Aorta (tissue), 5 donors: Measurements from ENCODE around the gene WASF3. TPM values are rescaled to one million over a fixed set of nuclear protein-coding genes. Genes with fewer than 3 reads are reported as not detected.

Source experiments
- ATAC-seq: fragments of 200-7000 bp; cut with Tn5 transposase; one replicate; pipeline ENCODE4 v1.9.1; 2022; ENCODE audit warnings: moderate library complexity; ENCODE audit not compliant: low FRiP score
- DNase-seq, 2 donors: peaks; one replicate each; pipeline ENCODE4 v3.0.0-alpha.2; 2020
- H3K27ac ChIP-seq, 2 donors: one replicate each; pipeline ENCODE4 v1.5.1; 2013; ENCODE audit warnings: low read length in 2 of 2, mild to moderate bottlenecking in 2 of 2, moderate library complexity in 2 of 2, control low read depth in 1 of 2, inconsistent platforms in 1 of 2, low read depth in 1 of 2
- H3K27me3 ChIP-seq, 2 donors: one replicate each; pipeline ENCODE4 v1.6.1; 2013; ENCODE audit warnings: control low read depth in 1 of 2, low read length in 1 of 2, mild to moderate bottlenecking in 1 of 2, moderate library complexity in 1 of 2; ENCODE audit not compliant: insufficient read depth in 2 of 2, control insufficient read depth in 1 of 2
- H3K36me3 ChIP-seq, 2 donors: one replicate each; pipeline ENCODE4 v1.6.1; 2013; ENCODE audit warnings: control low read depth in 1 of 2, low read length in 1 of 2, mild to moderate bottlenecking in 1 of 2; ENCODE audit not compliant: insufficient read depth in 2 of 2, control insufficient read depth in 1 of 2
- H3K4me1 ChIP-seq, 2 donors: one replicate each; pipeline ENCODE4 v1.6.1; 2013; ENCODE audit warnings: low read length in 2 of 2, control low read depth in 1 of 2, mild to moderate bottlenecking in 1 of 2, moderate library complexity in 1 of 2; ENCODE audit not compliant: insufficient read depth in 2 of 2, control insufficient read depth in 1 of 2
- H3K4me3 ChIP-seq, 2 donors: one replicate each; pipeline ENCODE4 v1.5.1; 2013; ENCODE audit warnings: low read length in 2 of 2, control low read depth in 1 of 2, mild to moderate bottlenecking in 1 of 2
- H3K9me3 ChIP-seq: one replicate; pipeline ENCODE4 v1.6.1; 2013; ENCODE audit warnings: mild to moderate bottlenecking, low read length; ENCODE audit not compliant: control insufficient read depth
- WGBS, 2 donors: extraction: QIAGEN DNeasy Blood & Tissue Kit; methylation state at CpG; one replicate each; pipeline ENCODE4 v1.1.7; 2013; 5-methylcytosine and 5-hydroxymethylcytosine counted together
- intact Hi-C, 2 donors: fragments of 100-400 bp; cut with DNase I; formaldehyde crosslinking; loops; one replicate each; pipeline versions ENCODE4 v1.14.2 to v1.15.0; 2022
- polyA plus RNA-seq, 2 donors: library from polyadenylated mRNA; stranded (reverse); fragments of 200-250 nt; gene quantifications; one replicate each; pipeline ENCODE4 v1.2.3, GENCODE V29; 2013
- total RNA-seq, 2 donors: library from RNA; stranded (reverse); fragmentation: NEBNext Ultra II Directional; extraction: Animal tissue kit (Norgen Biotek cat#: 25700); gene quantifications; one replicate each; pipeline ENCODE4 v1.2.1, GENCODE V29; 2021
- donor health status: healthy with polysubstance abuse.
- donor health status: Bipolar disorder and iron deficiency.
- donor health status: DM: no; HTN: no; CAD: no.
- donor health status: DM: no; HTN: no; CAD: no.
- donor health status: DM: yes; HTN: yes; CAD: no.

Gene WASF3
- total and polyA plus RNA-seq, 4 donors, result 5.4 to 27.1 (median 17.6) TPM

- H3K36me3 ChIP-seq, result peaks cover 0 to 2% of the 10 kb centered on the region in 2 donors
- no peaks in the 10 kb centered on the region for H3K4me1 ChIP-seq
- no peak overlapping the region for H3K4me3 ChIP-seq
- no peak overlapping the region for H3K27ac ChIP-seq
- ATAC-seq, result no peak
- DNase-seq, result no peak
- H3K9me3 ChIP-seq, result peaks cover 5% of the 10 kb centered on the region
- no peaks in the 10 kb centered on the region for H3K27me3 ChIP-seq
- intact Hi-C loops, result no loop called here
Measured at GRCh38 chr13:26646603-26647002, 89.1 kb downstream of the WASF3 start.

- H3K4me3 ChIP-seq, result no peak overlapping the region
- no peaks in the 10 kb centered on the region for H3K4me1 ChIP-seq
- H3K36me3 ChIP-seq, result peaks cover 0 to 2% of the 10 kb centered on the region in 2 donors
- no peak for DNase-seq
- 96 to 97% methylated on average over 1 of the region's 1 CpG for WGBS, 2 donors
- ATAC-seq, result no peak
- intact Hi-C loops, result no loop called here
- H3K9me3 ChIP-seq, result no peaks in the 10 kb centered on the region
- no peak overlapping the region for H3K27ac ChIP-seq
- H3K27me3 ChIP-seq, result no peaks in the 10 kb centered on the region
Measured at GRCh38 chr13:26651234-26651633, 93.8 kb downstream of the WASF3 start.

GRCh38 chr13:26653310-26653709 lies 95.8 kb downstream of the WASF3 start:
- Histone ChIP-seq H3K36me3 (peaks cover 0 to 2% of the 10 kb centered on the region in 2 donors), H3K27me3 (no peaks in the 10 kb centered on the region), H3K4me3 (no peak overlapping the region), H3K9me3 (no peaks in the 10 kb centered on the region), H3K4me1 (no peaks in the 10 kb centered on the region), H3K27ac (no peak overlapping the region)
- ATAC-seq (no peak), DNase-seq (no peak)
- WGBS, 2 donors, result 93 to 96% methylated on average over 4 of the region's 4 CpGs
- intact Hi-C loops, result no loop called here

- H3K27ac ChIP-seq, result no peak overlapping the region
- no peaks in the 10 kb centered on the region for H3K9me3 ChIP-seq
- no peak for ATAC-seq
- no peak overlapping the region for H3K4me3 ChIP-seq
- no peaks in the 10 kb centered on the region for H3K27me3 ChIP-seq
- H3K4me1 ChIP-seq, result no peaks in the 10 kb centered on the region
- H3K36me3 ChIP-seq, result peaks cover 0 to 2% of the 10 kb centered on the region in 2 donors
- intact Hi-C loops, result no loop called here
- no peak for DNase-seq
- 89 to 95% methylated on average over 4 of the region's 4 CpGs for WGBS, 2 donors
Measured at GRCh38 chr13:26653842-26654241, 96.4 kb downstream of the WASF3 start.

- no peak overlapping the region for H3K4me3 ChIP-seq
- 50 to 64% methylated on average over 4 of the region's 4 CpGs for WGBS, 2 donors
- no peaks in the 10 kb centered on the region for H3K9me3 ChIP-seq
- no peak overlapping the region for H3K27ac ChIP-seq
- ATAC-seq (no peak), DNase-seq (no peak)
- no peaks in the 10 kb centered on the region for H3K4me1 ChIP-seq
- no peaks in the 10 kb centered on the region for H3K27me3 ChIP-seq
- H3K36me3 ChIP-seq, result peaks cover 0 to 2% of the 10 kb centered on the region in 2 donors
- intact Hi-C loops, result no loop called here
Measured at GRCh38 chr13:26656919-26657318, 99.4 kb downstream of the WASF3 start.

GRCh38 chr13:26658448-26659385 lies 101.2 kb downstream of the WASF3 start:
- Histone ChIP-seq H3K9me3 (no peaks in the 10 kb centered on the region), H3K36me3 (no peaks in the 10 kb centered on the region), H3K4me3 (no peak overlapping the region), H3K4me1 (no peaks in the 10 kb centered on the region), H3K27ac (no peak overlapping the region), H3K27me3 (no peaks in the 10 kb centered on the region)
- WGBS, 2 donors, result 86 to 87% methylated on average over 4 of the region's 4 CpGs
- DNase-seq (no peak), ATAC-seq (peak; percentile 19)
- intact Hi-C loops, result no loop called here

- DNase-seq (no peak), ATAC-seq (no peak)
- intact Hi-C loops, result no loop called here
- H3K4me1 ChIP-seq, result no peaks in the 10 kb centered on the region
- no peaks in the 10 kb centered on the region for H3K27me3 ChIP-seq
- 83 to 86% methylated on average over 5 of the region's 5 CpGs for WGBS, 2 donors
- no peak overlapping the region for H3K27ac ChIP-seq
- no peaks in the 10 kb centered on the region for H3K36me3 ChIP-seq
- no peak overlapping the region for H3K4me3 ChIP-seq
- H3K9me3 ChIP-seq, result no peaks in the 10 kb centered on the region
Measured at GRCh38 chr13:26660185-26660584, 102.7 kb downstream of the WASF3 start.

- Histone ChIP-seq H3K27me3 (no peaks in the 10 kb centered on the region), H3K4me1 (no peaks in the 10 kb centered on the region), H3K4me3 (no peak overlapping the region), H3K36me3 (no peaks in the 10 kb centered on the region), H3K9me3 (no peaks in the 10 kb centered on the region), H3K27ac (no peak overlapping the region)
- WGBS, 2 donors, result 93 to 96% methylated on average over 6 of the region's 6 CpGs
- intact Hi-C loops, result no loop called here
- DNase-seq (no peak), ATAC-seq (no peak)
Measured at GRCh38 chr13:26660766-26661165, 103.3 kb downstream of the WASF3 start.

GRCh38 chr13:26663791-26664190 lies 106.3 kb downstream of the WASF3 start:
- Histone ChIP-seq H3K9me3 (no peaks in the 10 kb centered on the region), H3K4me3 (no peak overlapping the region), H3K27ac (no peak overlapping the region), H3K36me3 (no peaks in the 10 kb centered on the region), H3K4me1 (no peaks in the 10 kb centered on the region), H3K27me3 (no peaks in the 10 kb centered on the region)
- no peak for ATAC-seq
- no peak for DNase-seq
- intact Hi-C loops, result no loop called here
- 38 to 54% methylated on average over 4 of the region's 4 CpGs for WGBS, 2 donors
